HG02840 (cell line): ENCODE data around the gene CASTOR1.

Source experiments
- ATAC-seq: cut with Tn5 transposase; IDR thresholded peaks from one replicate; pipeline ENCODE4 v1.9.1; 2021; ENCODE audit warnings: mild to moderate bottlenecking, moderate library complexity, moderate number of reproducible peaks; ENCODE audit not compliant: unreplicated experiment, low FRiP score

CASTOR1 gene

DNA sequence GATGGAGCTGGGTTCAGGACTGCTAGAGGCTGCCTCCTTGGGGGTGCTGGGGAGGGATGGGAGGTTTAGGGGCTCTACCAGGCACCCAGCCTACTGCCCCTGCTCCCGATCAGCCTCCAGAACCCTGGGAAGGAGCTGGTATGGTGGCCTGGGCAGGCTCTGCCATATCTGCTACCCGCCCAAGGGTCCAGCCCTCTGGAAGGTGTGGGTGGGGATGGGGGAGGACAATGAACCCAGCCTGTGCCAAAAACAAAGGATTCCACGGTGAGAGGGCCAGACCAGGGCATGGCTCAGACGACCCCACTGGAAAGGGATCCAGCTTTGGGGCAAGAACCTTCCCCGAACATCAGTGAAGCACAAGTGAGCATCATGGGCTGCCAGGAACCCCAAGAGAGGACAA, 3.0 kb downstream of the CASTOR1 start:
- no peak for ATAC-seq

DNA sequence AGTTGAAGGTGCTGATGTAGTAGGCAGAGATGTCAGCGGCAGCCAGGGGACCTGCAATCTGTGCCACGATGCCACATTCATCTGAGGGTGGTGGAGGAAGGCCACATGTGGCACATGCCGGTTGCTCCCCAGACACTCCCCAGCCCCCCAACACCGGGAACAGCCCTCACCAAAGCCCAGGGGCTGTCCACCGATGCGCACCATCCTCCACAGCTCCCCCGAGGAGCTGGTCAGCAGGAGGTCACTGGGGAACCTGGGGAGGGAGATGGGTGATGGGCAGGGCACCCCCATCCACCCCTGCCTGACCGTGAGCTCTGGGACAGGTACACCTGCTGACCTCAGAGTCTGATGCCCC, 3.5 kb downstream of the CASTOR1 start:
- ATAC-seq = no peak

- no peak for ATAC-seq
Measured at GRCh38 chr22:30285176-30285845, 4.0 kb downstream of the CASTOR1 start.

GRCh38 chr22:30284666-30285065, 4.6 kb downstream of the CASTOR1 start:
- no peak for ATAC-seq

GRCh38 chr22:30284172-30284571, 5.1 kb downstream of the CASTOR1 start:
- ATAC-seq = no peak

DNA sequence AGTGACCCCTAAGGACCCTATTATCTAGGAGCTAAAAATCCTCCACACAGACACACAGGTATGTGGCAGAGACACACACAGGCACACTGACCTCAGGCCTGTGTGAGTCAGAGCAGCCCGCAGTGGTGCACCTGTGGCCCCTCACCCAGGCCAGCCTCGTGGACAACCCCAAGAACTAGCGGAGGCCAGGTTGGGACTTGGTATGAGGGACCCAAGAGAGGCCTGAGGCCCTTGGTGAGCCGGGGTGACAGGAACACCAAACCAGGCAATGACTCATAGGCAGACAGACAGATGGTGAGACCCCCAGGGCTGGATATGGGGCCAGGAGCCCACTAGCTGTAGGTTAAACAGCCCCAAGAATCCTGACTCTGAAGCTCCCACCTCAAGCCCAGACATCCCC, 6.0 kb downstream of the CASTOR1 start:
- ATAC-seq = no peak

- ATAC-seq = no peak
Measured at GRCh38 chr22:30282616-30283046, 6.7 kb downstream of the CASTOR1 start.

GRCh38 chr22:30280505-30280904, 8.8 kb downstream of the CASTOR1 start:
- ATAC-seq = no peak

DNA sequence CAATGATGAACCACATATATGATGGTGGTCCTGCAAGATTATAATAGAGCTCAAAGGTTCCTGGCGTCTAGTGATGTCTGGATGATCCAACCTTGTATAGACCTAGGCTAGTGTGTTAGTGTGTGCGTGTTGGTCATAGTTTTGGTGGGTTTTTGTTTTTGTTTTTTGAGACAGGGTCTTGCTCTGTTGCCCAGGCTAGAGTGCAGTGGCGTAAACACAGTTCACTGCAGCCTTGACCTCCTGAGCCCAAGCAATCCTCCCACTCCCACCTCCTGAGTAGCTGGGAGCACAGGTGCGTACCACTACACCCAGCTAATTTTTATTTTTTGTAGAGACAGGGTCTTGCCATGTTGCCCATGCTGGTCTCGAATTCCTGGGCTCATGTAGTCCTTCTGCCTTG, 9.4 kb downstream of the CASTOR1 start:
- no peak for ATAC-seq

DNA sequence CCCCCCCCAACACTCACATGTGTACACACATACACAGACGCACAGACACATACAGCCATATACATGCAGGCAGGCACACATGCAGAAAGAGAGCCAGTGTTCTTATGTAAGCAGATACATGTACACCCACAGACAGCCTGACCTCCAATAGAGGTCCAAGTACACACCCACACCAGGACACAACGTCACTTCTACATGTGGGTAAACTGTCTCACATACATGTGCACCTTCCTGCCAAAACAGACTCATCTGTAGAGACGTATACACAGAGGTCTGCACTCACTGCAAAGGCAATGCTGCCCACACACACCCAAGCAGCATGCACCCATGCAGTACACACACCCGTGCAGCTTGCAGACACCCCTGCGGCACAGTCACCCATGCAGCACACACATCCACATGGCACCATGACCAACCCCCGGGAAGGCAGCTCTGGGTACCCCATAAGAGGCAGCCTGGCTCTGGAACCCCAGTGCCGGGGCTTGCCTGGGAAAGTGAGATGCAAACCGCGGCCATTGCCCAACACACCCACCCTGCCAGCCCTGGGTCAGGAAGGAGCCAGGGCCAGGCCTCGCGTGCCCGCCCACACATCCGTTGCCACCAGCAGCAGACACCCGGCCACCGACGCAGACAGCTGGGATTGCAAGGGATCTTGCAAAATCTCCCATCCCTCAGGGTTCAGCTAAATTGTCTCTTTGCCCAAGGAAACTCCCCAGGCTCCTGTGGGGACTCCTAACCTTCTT, 10.1 kb downstream of the CASTOR1 start:
- no peak for ATAC-seq

DNA sequence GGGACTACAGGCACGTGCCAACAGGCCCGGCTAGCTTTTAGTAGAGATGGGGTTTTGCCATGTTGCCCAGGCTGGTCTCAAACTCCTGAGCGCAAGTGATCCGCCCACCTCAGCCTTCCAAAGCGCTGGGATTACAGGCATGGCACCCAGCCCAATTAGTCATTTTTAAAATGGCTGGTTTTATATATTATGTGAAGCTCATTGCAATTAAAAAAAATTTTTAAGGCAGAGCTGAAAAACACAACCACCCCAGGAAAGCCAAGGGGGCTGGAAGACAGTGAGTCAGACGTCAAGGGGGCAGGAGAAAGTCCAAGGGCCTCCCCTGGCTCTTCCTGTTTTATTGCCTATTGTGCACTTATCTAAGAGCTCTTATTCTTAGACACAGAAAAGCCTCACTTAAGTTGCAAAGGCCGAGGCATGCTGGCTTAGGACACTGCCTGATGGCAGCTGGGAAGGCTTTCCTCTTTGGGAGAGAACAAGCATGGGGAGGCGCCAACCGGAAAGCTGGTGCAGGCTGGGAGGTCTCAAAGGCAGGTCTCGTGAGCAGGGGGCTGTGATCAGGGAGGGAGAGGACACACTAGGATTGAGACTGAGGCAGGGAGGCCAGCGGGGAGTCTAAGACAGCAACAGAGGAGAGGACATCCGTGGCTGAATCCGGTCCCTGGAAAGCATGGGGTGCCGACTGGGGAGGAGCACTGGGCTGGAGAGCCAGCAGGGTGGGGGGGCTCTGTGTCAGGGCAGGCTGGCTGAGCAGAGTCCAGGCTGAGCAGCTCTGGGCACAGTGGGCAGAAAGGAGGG, 11.6 kb downstream of the CASTOR1 start:
- no peak for ATAC-seq

GRCh38 chr22:30276039-30276438, 13.3 kb downstream of the CASTOR1 start:
- no peak for ATAC-seq

- ATAC-seq = no peak
Measured at GRCh38 chr22:30275625-30276024, 13.7 kb downstream of the CASTOR1 start.

DNA sequence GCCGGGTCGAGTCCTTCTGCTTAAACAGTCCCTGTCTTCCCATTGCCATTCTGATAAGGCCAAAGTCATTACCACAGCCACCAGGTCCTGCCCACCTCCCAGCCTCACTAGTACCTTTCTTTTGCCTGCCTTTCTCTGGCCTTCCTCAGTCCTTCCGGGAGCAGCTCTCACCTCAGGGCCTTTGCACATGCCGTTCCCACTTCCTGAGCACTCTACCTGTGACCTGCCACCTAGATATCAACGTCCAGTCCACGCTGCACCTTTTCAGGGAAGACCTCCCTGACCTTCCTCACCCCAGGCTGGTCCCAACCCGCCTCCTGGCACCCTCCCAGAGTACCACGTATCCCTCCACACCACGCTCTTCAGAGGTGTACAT, 14.9 kb downstream of the CASTOR1 start:
- ATAC-seq = no peak

GRCh38 chr22:30273711-30274436, 15.4 kb downstream of the CASTOR1 start:
- ATAC-seq = no peak

DNA sequence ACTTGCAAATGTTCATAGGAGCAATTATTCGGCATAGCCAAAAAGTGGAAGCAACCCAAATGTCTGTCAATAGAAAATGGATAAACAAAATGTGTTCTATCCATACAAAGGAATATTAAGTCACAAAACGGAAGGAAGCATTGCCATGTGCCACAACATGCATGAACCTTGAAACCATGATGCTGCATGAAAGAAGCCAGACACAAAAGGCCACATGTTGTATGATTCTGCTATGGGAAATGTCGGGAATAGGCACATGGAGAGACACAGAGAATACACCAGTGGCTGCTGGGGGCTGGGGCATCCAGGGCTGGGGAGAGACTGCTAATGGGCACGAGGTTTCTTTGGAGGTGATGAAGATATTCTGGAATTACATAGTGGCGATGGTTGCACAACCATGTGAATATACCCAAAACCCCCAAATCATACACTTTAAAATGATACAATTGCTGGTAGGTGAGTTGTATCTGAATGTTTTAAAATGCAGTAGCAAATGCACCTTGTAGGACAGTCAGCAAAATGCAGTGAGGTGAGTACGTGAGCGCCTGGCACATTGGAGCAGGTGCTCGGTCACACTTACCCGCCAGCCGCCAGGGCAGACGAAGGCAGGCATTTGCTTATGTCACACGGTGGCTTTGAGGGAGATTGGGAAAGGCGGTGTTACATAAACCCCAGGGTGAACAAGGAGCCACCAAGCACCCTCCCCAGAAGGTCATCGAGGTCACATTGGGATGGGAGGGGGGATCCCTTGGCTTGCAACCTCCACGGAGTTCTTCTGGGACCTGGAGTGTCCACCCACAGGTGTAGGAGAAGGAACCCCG, 16.3 kb downstream of the CASTOR1 start:
- ATAC-seq = no peak

DNA sequence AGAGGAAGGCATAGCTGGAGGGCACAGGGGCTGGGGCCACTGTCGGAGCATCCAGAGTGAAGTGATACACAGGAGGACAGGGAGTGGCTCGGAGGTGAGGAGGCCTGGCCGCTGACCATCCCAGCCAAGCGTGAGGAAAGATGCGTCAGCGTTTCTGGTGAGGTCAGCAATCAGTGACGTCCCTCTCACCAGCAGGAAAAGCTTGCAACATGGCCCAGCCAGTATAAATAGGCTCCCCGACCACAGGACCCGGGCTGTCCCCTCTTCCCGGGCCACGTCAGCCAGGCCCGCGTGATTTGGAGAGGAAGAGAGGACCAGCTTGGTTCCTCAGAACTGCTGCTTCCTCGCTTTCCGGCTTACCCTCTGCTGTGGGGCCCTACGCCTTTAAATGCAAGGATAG, 18.5 kb downstream of the CASTOR1 start:
- ATAC-seq = no peak

DNA sequence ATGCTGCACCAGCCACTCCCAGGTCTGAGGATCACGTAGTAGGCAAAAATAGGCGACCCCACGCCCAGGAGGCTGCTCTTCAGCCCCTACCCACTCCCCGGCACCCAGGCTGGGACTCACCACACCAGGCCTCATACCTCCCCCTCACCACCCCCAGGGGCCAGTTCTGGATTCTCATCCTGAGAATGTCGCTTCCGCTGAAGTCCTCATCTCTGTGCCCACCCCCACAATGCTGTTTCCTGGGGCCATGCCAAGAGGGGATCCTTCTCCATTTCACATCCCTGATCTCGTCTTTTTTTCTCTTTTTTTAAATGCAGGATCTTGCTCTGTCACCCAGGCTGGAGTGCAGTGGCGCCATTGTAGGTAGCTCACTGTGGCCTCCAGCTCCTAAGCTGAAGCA, 21.0 kb downstream of the CASTOR1 start:
- no peak for ATAC-seq

DNA sequence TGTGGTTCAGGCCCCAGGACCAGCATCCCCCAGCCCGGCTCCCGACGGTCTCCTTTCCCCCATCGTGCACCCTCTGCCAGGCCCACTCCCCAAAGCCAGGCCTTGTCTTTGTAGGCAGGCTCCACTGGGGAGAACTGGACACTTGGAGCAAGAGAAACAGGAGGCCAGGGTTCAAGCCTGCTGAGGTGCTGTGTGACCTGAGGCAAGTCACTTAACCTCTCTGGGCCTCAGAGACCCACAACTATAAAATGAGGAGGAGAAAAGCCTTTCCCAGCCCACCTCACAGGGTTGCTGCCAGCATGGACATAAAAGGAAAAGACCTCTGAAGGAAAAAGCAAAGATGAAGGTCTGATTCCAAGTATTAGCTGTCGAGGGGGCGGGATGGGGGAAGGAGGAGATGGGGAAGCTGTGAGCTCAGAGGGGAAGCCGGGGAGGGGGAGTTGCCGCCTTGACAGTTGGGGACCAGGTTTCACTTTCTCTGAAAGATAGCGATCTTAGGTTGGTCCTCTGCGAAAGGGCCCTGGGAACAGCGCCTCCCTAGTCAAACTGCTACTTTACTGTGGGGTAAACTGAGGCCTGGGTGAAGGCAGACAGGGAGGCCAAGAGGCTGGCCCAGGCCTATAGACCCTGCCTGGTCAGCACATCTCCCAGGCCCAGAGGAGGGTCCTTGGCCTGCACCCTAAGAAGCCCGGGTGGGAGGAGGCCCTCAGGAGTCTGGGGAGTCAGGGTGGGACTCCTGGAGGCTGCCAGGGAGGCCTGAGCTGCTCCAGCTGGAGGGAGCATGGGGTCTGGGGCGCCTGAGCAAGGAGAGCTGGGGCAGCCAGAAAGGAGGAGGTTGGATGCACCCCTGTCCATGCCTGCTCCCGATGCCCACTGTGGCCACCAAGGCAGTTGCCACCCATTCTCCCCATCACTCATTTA, 21.7 kb downstream of the CASTOR1 start:
- no peak for ATAC-seq
